Hepatic stellate cell (primary cell): Measurements from ENCODE around the gene DAB1.
"Not testable (repeated sequence)": the region's sequence is repeated elsewhere in the genome, so short reads cannot be mapped to it uniquely, and the experiment has no call there.

Experiments
- DNase-seq: peaks from one replicate; pipeline ENCODE4 v3.0.0; 2011; ENCODE audit warnings: low spot score

The DAB1 gene

DNA sequence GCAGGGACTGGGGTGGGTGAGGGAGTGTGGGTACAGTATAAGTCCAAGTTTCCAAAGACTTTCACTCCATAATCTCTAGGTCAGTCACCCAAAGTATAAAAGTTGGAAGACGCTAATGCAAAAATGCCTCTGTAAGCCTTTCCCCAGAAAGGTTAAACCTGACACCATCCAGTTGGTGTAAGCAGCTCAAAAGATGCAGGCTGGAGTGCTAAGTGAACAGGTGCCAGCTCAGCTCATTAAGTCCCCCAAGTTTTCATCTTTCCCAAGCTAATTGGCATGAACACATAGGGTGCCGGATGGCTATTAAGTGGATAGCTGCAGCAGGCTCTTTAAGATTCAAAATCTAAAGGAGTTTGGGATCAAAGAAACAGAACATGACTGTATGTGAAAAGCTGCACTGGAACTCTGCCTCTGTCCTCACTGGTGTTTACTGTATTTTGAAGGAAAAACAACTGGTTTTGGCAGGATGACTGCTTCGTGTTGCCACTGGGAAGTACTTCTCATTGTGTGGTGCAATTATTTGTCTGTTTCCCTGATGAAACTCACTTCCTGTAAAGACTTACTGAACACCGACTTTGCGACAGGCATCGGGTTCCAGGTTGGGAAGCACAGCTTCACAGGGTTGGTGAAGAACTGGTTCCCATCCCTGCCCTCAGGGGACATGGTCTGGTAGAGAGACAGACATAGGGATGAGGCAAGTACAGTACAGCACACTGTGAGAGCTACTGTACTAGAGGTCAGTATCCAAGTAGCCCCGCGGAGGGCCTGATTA lies 152.7 kb downstream of the DAB1 start:
- no peak for DNase-seq

DNA sequence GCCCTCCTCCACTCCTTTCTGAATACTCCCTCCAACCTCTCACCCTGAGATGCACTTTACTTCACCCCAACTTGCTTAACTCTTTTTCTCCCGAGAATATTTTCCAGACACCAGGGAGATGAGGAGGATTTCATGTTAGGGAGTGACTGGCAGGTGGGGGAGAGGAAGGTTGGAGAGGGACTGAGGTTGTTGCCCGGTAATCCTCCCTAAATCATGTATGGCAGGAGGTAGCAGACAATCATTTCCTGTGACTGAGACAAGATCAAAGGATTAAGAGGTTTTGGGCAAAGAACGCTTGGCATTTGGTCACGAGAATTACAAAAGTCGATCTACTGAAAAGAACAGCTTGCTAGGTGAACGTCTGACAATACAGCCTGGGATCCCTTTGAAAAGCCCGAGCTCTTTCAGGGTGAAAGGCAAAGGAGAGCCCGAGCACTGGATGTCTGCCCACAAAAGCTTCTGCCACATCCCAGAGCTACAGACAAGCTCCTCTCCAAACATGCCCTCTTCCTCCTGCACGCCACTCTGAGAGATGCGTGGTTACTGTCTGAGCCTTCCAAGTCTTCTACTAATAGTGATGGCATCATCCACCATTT lies 154.1 kb downstream of the DAB1 start:
- no peak for DNase-seq

DNA sequence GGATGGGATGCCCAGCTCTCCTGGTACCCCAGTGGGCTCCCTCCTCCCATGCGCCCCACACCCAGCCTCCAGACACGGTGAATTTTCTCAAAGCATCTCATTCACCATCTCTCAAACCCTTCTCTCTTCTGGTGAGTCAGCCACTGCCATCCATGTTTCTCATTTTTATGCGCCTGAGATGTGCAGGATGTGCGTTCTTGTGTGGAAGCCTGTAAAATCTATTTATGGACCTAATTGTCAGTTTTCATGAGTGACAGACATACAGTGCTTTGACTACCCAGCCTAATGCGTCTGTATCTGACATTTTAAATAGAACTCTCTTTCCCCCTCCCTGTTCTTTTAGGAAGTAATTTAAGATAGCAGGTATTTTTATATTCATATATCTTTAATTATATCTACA lies 158.8 kb downstream of the DAB1 start:
- DNase-seq = no peak

DNA sequence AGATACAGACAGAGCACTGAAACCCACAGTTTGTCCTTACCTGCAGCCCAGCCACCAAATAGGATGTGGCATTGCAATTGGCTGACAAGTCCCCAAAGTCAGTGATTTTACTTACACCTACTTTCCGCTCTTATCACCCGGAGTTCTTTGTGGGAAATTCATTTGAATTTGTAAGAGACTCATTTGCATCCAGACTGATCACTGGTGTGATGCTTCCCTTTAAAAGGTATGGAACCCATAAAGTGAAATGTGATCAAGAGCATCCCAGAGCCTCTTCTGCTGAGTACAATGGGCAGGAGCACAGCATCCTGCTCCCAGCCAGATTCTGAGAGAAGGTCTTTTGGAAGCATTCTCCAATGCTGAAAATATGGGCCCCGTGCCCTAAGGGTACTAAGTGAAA lies 161.4 kb downstream of the DAB1 start:
- no peak for DNase-seq

DNA sequence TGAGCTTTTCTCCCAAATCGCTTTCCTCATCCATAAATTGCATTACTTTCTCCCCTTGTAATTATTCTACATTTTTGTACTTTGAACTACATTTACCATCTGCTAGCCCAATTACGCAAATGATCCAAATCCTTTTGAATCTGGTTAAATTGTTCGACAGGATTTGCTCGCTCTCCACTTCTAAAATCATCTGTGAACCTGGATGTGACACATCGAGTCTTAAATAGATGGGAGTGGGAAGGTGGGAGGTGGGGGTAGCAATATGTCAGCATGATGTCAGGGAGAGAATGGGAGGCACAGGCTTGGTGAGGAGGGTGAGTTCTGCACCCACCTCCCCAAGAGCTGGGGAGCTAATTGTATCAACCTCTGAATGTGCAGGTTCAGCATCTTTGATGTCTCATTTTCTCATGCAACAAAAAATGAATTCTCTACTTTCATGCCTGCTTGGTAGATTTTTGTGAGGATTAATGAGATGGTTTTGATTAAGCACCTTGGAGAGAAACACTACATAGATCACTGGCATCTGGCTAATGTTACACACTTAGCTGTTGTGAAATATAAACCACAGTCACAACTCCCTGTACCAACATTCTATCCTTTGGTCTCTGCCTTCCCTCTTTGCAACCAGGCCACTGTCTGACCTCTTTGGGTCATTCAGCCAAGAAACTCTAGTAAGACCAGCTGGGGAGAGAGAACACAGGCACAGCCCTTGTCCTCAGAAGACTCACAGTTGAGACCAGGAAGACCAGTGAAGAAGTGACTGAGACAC lies 165.1 kb downstream of the DAB1 start:
- DNase-seq = no peak

DNA sequence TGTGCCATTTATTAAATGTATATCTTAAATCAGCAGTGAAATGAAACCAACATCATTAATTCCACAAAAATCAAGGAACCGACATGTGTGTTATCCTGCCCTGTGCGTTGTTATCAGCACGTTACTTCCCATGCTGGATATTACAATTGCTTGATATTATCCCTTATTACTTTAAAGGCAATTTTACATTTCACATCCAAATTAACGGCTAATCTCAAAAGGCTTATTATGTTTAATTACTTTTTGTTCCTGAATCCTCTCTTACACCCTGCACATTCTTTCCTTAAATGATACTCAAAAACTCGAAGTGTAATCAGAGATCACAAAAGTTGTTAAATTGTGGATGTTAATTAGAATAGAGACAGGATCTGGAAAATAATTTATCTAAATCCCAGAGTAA lies 167.9 kb downstream of the DAB1 start:
- no peak for DNase-seq

DNA sequence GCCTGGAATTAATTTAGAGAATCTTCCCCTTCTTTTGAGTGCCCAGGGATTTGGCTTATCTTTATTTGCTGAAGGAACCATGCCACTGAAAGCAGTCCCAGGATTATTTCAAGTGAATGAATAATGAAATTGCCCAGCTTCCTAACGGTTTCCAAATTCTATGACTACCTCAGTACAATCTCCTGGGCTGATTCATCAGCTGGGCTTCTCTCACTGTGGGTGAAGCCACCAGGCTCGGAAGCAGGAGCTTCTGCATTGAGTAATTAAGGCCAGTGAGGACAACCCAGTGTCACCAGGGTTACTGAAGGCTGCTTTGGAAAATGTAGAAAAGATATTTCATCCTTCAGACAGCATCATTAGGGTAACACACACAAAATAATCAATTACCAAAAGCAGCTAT lies 169.8 kb downstream of the DAB1 start:
- no peak for DNase-seq

DNA sequence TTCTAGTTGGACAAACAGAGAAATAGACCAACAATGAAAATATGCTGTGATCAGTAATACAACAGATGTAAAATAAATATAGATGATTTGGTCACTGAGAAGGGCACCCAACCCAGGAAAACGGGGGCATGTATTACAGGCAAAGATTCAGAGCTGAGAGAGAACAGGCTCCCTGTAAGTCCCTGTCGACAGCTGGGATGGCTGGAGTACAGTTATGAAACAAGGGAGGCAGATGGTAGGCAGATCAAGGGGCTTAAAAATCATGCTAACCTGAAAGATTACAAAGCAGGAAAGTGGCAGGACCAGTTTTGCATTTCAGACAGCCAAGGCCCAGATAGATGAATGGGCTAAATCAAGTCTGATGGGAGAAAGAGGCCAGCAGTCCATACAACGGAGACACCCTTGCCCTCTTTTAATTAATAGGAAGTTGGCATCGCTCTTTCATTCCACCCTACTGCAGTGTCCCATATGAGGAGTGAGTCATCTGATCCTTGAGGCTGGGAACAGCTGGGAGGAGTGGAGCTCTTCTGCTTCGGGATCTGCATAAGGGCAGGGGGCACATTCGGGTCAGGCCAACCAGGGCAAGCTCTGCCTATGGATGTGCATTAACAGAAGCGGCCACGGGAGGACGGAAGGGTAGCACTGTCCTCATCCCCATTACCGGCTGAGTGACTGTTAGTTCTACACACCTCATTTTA lies 171.1 kb downstream of the DAB1 start:
- DNase-seq = no peak

DNA sequence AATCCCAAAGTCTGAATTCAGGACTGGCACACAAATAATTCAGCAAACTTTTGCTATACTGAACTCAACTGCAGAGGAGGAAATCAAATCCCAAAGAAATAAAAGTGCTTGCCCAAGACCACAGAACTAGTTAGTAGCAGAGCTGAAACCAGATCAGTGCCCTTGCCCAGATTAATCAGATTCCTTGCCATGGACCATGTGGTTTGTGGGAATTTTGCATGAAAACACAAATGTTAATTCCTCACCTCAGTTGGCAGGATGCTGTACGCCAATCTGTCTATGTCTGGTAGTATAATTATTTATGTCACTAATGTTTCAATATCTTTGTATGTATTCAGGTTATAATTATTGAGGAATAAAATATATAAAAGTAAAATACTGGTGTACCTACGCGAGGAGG lies 173.8 kb downstream of the DAB1 start:
- DNase-seq = no peak

DNA sequence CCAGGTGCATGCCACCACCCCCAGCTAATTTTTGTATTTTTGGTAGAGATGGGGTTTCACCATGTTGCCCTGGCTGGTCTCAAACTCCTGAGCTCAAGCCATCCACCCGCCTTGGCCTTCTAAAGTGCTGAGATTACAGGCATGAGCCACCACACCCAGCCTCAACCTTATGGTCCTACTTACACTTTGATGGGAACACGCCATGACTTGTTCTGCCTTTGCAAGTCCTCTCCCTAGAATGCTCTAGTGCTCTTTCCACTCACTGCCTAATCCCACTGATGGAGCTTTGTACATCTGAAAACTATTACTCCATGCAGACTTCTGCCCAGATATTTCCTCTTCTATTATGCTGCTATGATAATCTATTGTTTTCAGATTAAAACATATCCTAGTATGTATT lies 174.3 kb downstream of the DAB1 start:
- DNase-seq = no peak

DNA sequence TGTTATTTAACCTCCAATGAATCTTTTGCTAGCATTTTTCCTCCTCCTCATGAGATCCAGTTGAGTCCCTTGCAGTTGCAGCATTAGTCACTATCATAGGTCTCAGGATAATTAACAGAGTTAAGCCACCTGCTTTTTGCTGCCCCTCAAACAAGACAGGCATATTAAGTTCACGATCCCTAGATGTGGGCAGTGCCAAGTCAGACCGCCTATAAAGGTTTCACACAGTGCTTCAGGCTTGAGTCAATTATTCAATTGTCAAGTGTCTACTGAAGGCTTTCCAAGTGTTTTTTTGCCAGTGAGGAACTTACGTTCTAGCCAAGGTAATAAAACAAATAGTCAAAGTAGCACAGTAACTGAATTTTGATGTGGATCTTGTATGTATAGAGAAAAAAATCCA lies 175.0 kb downstream of the DAB1 start:
- no peak for DNase-seq

DNA sequence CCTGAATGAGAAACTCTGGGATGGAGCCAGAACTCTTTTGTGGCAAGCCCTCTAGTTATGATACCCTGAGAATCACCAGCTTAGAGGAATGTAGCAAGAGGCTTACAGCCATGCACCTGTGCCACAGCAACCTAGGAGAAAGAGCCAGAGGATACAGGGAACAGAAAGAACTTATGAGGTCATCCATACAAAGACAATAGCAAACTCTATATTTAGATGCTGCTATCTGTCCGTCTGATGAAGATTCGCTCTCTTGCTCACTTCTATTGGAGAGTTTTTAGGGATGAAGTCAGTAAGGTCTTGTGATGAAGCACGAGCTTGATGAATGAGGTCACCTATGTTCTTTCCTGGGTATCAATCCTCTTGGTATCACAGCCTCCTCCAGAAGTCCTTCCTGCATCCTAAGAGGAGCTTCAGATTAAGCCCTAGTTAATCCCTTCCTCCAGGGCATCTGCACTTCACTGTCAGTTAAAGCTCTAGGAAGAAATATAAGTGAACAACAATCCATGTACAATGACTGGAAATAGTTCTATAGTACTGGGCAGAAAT lies 185.6 kb downstream of the DAB1 start:
- DNase-seq = no peak

DNA sequence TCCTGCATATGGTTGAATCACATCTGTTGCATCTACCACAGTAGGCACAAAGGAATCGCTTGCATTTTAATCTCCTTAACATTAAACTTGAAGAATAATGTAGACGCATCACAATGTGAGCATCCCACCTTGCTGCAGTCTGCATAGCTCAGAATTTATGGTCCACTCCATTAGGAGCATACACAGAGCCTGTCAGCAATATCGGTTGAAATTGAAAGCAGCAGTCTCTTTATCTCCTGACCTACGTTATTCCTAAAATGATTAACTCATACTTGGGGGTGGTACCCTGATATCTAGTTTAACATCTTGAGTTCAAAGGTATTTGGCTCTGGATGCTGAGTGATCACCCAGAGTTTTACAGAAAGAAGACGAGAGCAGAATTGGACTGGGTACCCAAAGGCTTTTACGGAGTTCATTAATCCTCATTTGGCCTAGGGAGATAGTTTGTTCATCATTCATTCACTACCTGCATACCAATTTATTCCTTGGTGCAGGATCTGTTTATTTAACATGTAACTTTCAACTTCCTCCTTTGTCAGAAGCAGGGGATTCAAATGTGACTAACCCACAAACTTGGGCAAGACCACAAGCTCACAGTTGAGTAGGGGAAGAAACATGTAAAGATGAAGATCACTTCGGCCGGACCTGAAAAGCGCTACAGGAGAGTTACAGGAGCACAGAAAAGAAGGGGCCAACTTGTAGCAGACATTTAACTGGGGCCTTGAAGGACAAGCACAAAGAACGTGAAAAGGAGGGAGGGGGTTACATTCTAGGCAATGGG lies 187.9 kb downstream of the DAB1 start:
- no peak for DNase-seq

DNA sequence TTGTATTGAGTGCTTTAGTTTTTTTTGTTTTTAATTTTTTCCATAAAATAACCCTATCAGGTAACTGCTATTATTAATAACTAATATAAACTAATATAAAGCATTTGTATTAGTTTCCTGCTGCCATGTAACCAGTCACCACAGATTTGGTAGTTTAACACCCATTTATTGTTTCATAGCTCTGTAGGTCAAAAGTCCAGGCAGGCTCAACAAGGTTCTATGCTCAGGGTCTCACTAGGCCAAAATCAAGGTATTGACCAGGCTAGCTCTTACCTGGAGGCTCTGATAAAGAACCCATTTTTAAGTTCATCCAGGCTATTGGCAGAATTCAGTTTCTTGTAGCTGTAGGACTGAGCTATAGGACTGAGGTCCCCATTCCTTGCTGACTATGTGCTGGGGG lies 189.4 kb downstream of the DAB1 start:
- DNase-seq = no peak

DNA sequence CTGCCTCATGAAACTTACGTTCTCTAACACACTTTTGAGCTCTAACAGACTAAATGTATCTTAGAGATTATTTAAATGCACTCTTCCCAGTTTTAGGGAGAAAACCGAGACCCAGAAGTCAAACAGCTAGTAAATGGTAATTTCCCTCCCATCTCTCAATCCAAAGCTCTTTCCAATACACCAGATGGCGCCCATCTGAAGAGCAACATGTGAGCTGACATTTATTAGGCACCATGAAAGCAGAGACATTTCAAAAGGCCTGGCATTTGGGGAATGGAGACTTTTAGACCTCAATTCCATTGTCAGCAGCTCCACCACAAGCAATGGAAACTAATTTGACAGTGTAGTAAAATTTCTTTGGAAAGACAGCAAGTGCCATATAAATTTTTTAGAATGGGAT lies 191.4 kb downstream of the DAB1 start:
- no peak for DNase-seq

DNA sequence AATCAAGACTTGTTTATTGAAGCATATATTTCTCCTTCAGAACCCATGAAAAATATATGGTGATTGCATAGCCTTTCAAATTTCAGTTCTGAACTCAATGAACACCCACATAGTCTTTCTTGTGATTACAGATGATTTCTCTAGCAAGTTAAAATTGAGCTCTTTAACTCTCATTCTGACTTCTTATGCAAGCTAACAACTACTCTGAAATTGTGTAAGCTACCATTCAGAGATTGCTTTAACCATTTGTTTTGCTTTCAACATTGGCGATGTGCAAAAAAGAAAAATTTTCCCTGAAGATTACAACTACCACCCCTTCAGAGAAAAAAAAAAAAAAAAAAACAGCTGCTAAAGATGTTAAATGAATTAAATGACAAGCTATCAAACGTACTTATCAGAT lies 193.9 kb downstream of the DAB1 start:
- DNase-seq = no peak

DNA sequence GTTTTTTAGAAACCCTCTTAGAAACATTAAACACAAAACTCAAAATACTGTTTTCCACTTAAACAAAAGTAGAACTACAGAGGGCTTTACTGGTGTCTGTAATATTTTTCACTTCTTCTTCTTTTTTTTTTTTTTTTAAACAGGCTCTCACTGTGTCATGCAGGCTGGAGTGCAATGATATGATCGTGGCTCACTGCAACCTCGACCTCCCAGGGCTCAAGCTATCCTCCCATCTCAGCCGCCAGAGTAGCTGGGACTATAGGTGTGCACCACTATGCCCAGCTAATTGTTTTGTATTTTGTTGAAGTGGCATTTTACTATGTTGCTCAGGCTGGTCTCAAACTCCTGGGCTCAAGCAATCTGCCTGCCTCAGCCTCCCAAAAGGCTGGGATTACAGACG lies 194.8 kb downstream of the DAB1 start:
- no peak for DNase-seq

DNA sequence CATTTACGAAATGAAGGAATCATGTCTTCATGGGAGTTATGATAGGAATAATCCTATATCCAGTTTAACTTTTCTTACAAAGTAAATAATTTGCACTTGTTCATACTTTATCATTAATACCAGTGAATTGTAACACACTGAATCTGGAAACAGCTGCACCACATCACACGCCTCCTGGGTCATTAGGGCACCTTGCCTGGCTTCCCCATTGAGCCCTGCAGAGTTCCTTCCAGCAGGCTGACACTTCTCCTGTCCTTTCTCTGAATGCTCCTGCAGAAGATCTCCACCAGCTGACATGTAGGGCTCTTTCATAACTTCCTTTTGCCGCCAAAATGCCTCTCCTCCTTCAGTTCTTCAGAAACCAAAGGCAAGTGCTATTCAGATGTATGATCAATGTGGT lies 201.1 kb downstream of the DAB1 start:
- no peak for DNase-seq

DNA sequence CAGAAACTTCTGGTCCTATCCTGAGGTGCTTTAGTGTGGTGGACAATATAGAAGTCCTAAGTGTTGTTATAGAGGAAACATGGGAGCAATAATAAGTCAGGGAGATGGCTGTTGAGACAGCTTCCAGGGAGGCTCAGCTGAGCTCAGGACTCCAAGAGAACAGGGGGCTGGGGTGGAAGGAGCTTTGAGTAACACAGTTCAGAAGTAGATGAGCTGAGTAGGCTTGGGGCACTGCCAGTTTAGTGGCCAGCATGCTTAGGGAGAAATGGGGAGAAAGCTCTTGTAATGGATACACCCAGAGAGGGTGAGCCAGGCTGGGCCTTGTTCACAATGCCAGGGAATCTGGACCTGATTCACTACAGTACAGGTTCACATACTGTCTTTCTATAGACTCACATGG lies 201.6 kb downstream of the DAB1 start:
- DNase-seq = no peak

DNA sequence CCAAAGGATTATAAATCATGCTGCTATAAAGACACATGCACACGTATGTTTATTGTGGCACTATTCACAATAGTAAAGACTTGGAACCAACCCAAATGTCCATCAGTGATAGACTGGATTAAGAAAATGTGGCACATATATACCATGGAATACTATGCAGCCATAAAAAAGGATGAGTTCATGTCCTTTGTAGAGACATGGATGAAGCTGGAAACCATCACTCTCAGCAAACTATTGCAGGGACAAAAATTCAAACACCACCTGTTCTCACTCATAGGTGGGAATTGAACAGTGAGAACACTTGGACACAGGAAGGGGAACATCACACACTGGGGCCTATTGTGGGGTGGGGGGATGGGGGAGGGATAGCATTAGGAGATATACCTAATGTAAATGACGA lies 203.0 kb downstream of the DAB1 start:
- DNase-seq = not testable (repeated sequence)

DNA sequence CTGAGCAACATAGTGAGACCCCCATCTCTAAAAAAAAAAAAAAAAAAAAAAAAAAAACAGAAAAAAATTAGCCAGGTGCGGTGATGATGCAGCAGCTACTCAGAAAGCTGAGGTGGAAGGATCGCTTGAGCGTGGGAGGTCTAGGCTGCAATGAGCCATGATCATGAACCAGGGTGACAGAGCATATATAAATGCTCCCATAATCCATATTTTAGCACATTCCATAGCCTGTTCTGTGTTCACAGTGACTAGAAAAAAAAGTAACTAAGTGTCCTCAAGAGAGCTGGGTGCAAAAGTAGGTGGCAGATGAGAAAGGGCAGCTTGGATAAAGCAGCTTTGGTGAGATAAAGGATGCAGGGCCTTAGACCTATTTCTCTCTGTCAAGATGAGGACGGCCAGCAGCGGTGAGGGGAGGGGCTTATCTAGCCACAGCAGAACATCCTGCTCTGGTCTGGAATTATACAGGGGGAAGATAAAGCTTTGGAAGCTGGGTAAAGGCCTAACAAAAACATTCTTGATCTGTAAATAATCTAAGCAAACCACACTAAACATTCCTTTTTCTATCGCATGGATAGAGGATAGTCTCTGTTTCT lies 205.3 kb downstream of the DAB1 start:
- DNase-seq = no peak
